Upper lobe of left lung (tissue), 4 donors: ENCODE results near the gene HIVEP3.
"Not testable (repeated sequence)": the region's sequence is repeated elsewhere in the genome, so short reads cannot be mapped to it uniquely, and the experiment has no call there.

Experiments used
- EP300 ChIP-seq, 4 donors: sonication (generic); formaldehyde crosslinking; IDR thresholded peaks; one replicate each; pipeline ENCODE4 v1.5.1; 2017; ENCODE audit warnings: antibody characterized with exemption in 4 of 4, control low read depth in 2 of 4
- POLR2A ChIP-seq, 4 donors: fragments of 450-650 bp; IDR thresholded peaks; one replicate each; pipeline ENCODE4 v1.5.1; 2016 to 2017; ENCODE audit warnings: antibody characterized with exemption in 4 of 4, mild to moderate bottlenecking in 2 of 4
- TF ChIP-seq, protein P1 (sequence below), 6 experiments: fragments of 450-650 bp in 4 of 6; fragments of 200-600 bp in 2 of 6; sonication (generic) in 2 of 6; IDR thresholded peaks; one replicate each; pipeline ENCODE4 v1.5.1; 2016 to 2019; ENCODE audit warnings: antibody characterized with exemption in 6 of 6

DNA sequence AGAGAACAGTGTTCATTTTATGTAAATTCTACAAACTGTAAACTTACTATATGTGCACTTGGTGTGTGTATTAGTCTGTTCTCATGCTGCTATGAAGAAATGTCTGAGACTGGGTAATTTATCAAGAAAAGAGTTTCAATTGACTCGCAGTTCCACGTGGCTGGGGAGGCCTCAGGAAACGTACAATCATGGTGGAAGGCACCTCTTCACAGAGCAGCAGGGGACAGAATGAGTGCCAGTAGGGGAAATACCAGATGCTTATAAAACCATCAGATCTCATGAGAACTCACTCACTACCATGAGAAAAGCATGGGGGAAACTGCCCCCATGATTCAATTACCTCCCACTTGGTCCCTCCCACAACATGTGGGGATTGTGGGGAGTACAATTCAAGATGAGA is 32.8 kb upstream of the HIVEP3 start:
- TF ChIP-seq, protein P1, sequence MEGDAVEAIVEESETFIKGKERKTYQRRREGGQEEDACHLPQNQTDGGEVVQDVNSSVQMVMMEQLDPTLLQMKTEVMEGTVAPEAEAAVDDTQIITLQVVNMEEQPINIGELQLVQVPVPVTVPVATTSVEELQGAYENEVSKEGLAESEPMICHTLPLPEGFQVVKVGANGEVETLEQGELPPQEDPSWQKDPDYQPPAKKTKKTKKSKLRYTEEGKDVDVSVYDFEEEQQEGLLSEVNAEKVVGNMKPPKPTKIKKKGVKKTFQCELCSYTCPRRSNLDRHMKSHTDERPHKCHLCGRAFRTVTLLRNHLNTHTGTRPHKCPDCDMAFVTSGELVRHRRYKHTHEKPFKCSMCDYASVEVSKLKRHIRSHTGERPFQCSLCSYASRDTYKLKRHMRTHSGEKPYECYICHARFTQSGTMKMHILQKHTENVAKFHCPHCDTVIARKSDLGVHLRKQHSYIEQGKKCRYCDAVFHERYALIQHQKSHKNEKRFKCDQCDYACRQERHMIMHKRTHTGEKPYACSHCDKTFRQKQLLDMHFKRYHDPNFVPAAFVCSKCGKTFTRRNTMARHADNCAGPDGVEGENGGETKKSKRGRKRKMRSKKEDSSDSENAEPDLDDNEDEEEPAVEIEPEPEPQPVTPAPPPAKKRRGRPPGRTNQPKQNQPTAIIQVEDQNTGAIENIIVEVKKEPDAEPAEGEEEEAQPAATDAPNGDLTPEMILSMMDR (IDR thresholded peaks at IDR 0.05): not testable (repeated sequence)
- not testable (repeated sequence) for TF ChIP-seq POLR2A, EP300 (IDR thresholded peaks at IDR 0.05)
